ENCODE results near the gene FCHSD2.

The FCHSD2 gene

GRCh38 chr11:73167363-73167954 is 25.3 kb upstream of the FCHSD2 start:
- H3K4me3 ChIP-seq (ENCODE audit: low read depth, low read length) = no peak overlapping the region
- DNase-seq (ENCODE audit: low read depth) = no peak
- TF ChIP-seq CTCF (IDR thresholded peaks at IDR 0.05; ENCODE audit: low read depth, low read length, missing control alignments) = no peak
- in situ Hi-C loops (cut with HindIII; ENCODE audit: low sequenced_read_pairs) = no loop called here

GRCh38 chr11:73164803-73165540 is 22.9 kb upstream of the FCHSD2 start:
- no peak for TF ChIP-seq CTCF (IDR thresholded peaks at IDR 0.05; ENCODE audit: low read depth, low read length, missing control alignments)
- in situ Hi-C loops (cut with HindIII; ENCODE audit: low sequenced_read_pairs) = no loop called here
- no peak overlapping the region for H3K4me3 ChIP-seq (ENCODE audit: low read depth, low read length)
- no peak for DNase-seq (ENCODE audit: low read depth)

- DNase-seq (ENCODE audit: low read depth) = no peak
- in situ Hi-C loops (cut with HindIII; ENCODE audit: low sequenced_read_pairs) = no loop called here
- no peak overlapping the region for H3K4me3 ChIP-seq (ENCODE audit: low read depth, low read length)
- TF ChIP-seq CTCF (IDR thresholded peaks at IDR 0.05; ENCODE audit: low read depth, low read length, missing control alignments) = no peak
Measured at GRCh38 chr11:73163638-73164174, 21.6 kb upstream of the FCHSD2 start.

DNA sequence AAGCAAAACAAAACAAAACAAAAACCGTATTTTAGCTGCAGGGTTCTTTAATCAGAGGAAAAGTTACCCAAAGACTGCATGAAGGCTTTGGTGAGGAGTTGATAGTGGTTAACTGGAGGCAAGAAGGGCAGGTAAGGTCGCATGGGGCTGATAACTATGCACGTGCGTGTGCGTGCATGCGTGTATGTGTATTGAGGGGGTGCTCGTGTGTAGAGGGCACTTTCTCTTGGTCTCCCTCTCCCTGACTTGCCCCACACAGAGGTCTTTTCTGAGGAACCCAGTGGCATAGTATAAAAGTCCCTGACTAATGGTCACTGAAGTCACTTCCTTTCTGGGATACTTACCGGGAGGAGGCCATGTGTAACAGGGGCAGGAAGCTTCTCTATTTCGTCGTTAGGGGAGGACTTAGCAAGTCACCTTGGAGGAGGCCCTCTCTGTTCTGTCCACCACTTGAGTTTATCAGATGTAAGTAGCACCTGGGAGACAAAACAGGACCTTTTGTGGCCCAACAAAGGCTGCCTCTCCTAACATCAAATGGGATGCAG is 20.1 kb upstream of the FCHSD2 start:
- in situ Hi-C loops (cut with HindIII; ENCODE audit: low sequenced_read_pairs) = no loop called here
- H3K4me3 ChIP-seq (ENCODE audit: low read depth, low read length) = no peak overlapping the region
- DNase-seq (ENCODE audit: low read depth) = no peak
- no peak for TF ChIP-seq CTCF (IDR thresholded peaks at IDR 0.05; ENCODE audit: low read depth, low read length, missing control alignments)

- no peak for DNase-seq (ENCODE audit: low read depth)
- no peak overlapping the region for H3K4me3 ChIP-seq (ENCODE audit: low read depth, low read length)
- in situ Hi-C loops (cut with HindIII; ENCODE audit: low sequenced_read_pairs) = no loop called here
- TF ChIP-seq CTCF (IDR thresholded peaks at IDR 0.05; ENCODE audit: low read depth, low read length, missing control alignments) = no peak
Measured at GRCh38 chr11:73160005-73160760, 18.1 kb upstream of the FCHSD2 start.

DNA sequence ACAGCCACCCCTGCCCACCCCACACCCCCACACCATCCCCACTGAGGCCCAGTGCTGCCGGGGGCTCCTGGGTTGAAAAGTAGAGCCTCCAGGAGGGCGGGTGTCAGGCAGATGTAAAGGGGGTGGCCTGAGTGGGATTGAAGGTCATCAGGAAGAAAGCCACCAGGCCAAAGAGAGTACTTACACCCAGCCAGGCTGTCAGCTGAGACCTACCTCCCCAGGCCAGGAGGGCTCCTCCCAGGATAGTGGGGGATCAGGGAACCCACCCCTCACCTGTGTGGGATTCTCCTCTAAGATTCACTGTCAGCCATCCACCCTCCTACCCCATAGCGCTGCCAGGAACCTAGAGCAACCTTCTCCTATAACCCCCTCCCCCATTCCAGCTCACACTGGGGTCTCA is 17.2 kb upstream of the FCHSD2 start:
- in situ Hi-C loops (cut with HindIII; ENCODE audit: low sequenced_read_pairs) = no loop called here
- no peak overlapping the region for H3K4me3 ChIP-seq (ENCODE audit: low read depth, low read length)
- no peak for DNase-seq (ENCODE audit: low read depth)
- TF ChIP-seq CTCF (IDR thresholded peaks at IDR 0.05; ENCODE audit: low read depth, low read length, missing control alignments) = no peak

All from astrocyte of the cerebellum (primary cell).